SK-N-SH (cell line): ENCODE results near the gene S100A7. TPM values are rescaled to one million over a fixed set of nuclear protein-coding genes. Genes with fewer than 3 reads are reported as not detected.

Experiments used
- CTCF ChIA-PET: fragments of 300-600, 350-600 bp; formaldehyde crosslinking; extraction: SDS; loops from one replicate; lab custom pipeline; 2021; lab: Yijun Ruan, JAX
- POLR2A ChIA-PET: fragments of 350-600 bp; sonication (Branson Sonifier 250); formaldehyde crosslinking; extraction: SDS; loops from one replicate; lab custom pipeline; 2020; ENCODE audit warnings: antibody characterized with exemption, inconsistent platforms; lab: Yijun Ruan, JAX
- DNase-seq: peaks from one replicate; pipeline ENCODE4 v3.0.0; 2012
- H2AFZ ChIP-seq: fragments of 200-600 bp; sonication (generic); 2 replicates; pipeline ENCODE4 v1.8.1; 2016; ENCODE audit warnings: antibody characterized with exemption, mild to moderate bottlenecking, low read depth
- H3F3A ChIP-seq: fragments of 200-600 bp; sonication (generic); replicated peaks from 2 replicates; pipeline ENCODE3; 2016; ENCODE audit warnings: antibody characterized with exemption, mild to moderate bottlenecking; ENCODE audit not compliant: insufficient read depth
- H3K27ac ChIP-seq, 2 experiments: fragments of 200-500 bp in 1 of 2; fragments of 200-600 bp in 1 of 2; sonication (Bioruptor generic) in 1 of 2; sonication (generic), shearing (Covaris generic) in 1 of 2; 2 replicates each; pipeline versions ENCODE4 v1.5.1 to v1.6.1; 2014 to 2016; ENCODE audit warnings: low read depth in 2 of 2, inconsistent platforms in 1 of 2, low read length in 1 of 2, mild to moderate bottlenecking in 1 of 2, mixed read lengths in 1 of 2
- H3K27me3 ChIP-seq: fragments of 200-600 bp; sonication (generic), shearing (Covaris generic); 2 replicates; pipeline ENCODE4 v1.6.1; 2016; ENCODE audit warnings: mixed run types; ENCODE audit not compliant: insufficient read depth
- H3K36me3 ChIP-seq, 2 experiments: fragments of 200-500 bp in 1 of 2; fragments of 200-600 bp in 1 of 2; sonication (Bioruptor generic) in 1 of 2; sonication (generic) in 1 of 2; replicated peaks in 1 of 2; 2 replicates each; pipeline versions ENCODE3 to v1.5.1; 2014 to 2016; ENCODE audit warnings: low read length in 1 of 2, mild to moderate bottlenecking in 1 of 2; ENCODE audit not compliant: insufficient read depth in 2 of 2, control insufficient read depth in 1 of 2
- H3K4me1 ChIP-seq, 2 experiments: fragments of 200-500 bp in 1 of 2; fragments of 200-600 bp in 1 of 2; sonication (Bioruptor generic) in 1 of 2; sonication (generic), shearing (Covaris generic) in 1 of 2; 2 replicates each; pipeline versions ENCODE4 v1.5.1 to v1.6.1; 2014 to 2016; ENCODE audit warnings: low read depth in 1 of 2, low read length in 1 of 2, mixed run types in 1 of 2; ENCODE audit not compliant: insufficient read depth in 2 of 2, control insufficient read depth in 1 of 2
- H3K4me2 ChIP-seq: fragments of 200-600 bp; sonication (generic), shearing (Covaris generic); 2 replicates; pipeline ENCODE4 v1.6.1; 2017; ENCODE audit warnings: mixed run types
- H3K4me3 ChIP-seq, 2 experiments: fragments of 200-500 bp in 1 of 2; fragments of 200-600 bp in 1 of 2; sonication (Bioruptor generic) in 1 of 2; sonication (generic), shearing (Covaris generic) in 1 of 2; 2 replicates each; pipeline versions ENCODE4 v1.5.1 to v1.8.1; 2014 to 2016; ENCODE audit warnings: low read depth in 2 of 2, inconsistent platforms in 1 of 2, low read length in 1 of 2, mild to moderate bottlenecking in 1 of 2, mixed read lengths in 1 of 2, moderate library complexity in 1 of 2
- H3K79me2 ChIP-seq: fragments of 200-600 bp; sonication (generic); 2 replicates; pipeline ENCODE4 v1.8.1; 2017; ENCODE audit warnings: mild to moderate bottlenecking; ENCODE audit not compliant: insufficient read depth
- H3K9ac ChIP-seq: fragments of 200-600 bp; sonication (generic); 2 replicates; pipeline ENCODE4 v1.6.1; 2017; ENCODE audit warnings: mixed run types
- H3K9me2 ChIP-seq: fragments of 200-600 bp; sonication (generic); 2 replicates; pipeline ENCODE4 v1.6.1; 2017; ENCODE audit warnings: mixed run types
- H3K9me3 ChIP-seq: fragments of 200-600 bp; sonication (generic); 2 replicates; pipeline ENCODE4 v1.6.1; 2017; ENCODE audit warnings: mixed run types, mild to moderate bottlenecking, moderate library complexity
- H4K20me1 ChIP-seq: fragments of 200-600 bp; sonication (generic); 2 replicates; pipeline ENCODE4 v1.6.1; 2017; ENCODE audit warnings: mild to moderate bottlenecking, mixed run types; ENCODE audit not compliant: insufficient read depth
- CHD2 ChIP-seq: fragments of 150-350 bp; IDR thresholded peaks from 2 replicates; pipeline ENCODE4 v1.6.1; 2018; ENCODE audit warnings: low read length; ENCODE audit not compliant: partially characterized antibody
- EP300 ChIP-seq, 2 experiments: IDR thresholded peaks; 2 replicates each; pipeline versions ENCODE4 v1.4.0 to v1.6.1; 2012; ENCODE audit warnings: borderline replicate concordance in 1 of 2, low read depth in 1 of 2, low read length in 1 of 2
- EZH2phosphoT487 ChIP-seq: fragments of 200-600 bp; sonication (generic); IDR thresholded peaks from 2 replicates; pipeline ENCODE4 v1.6.1; 2017; ENCODE audit warnings: low read depth, mixed run types, mild to moderate bottlenecking, antibody characterized with exemption, moderate library complexity, borderline replicate concordance
- FOSL2 ChIP-seq: IDR thresholded peaks from 2 replicates; pipeline ENCODE4 v1.4.0; 2012; ENCODE audit warnings: low read depth, mild to moderate bottlenecking, moderate library complexity, borderline replicate concordance
- FOXJ3 ChIP-seq: sonication (generic); formaldehyde crosslinking; IDR thresholded peaks from 2 replicates; pipeline ENCODE4 v1.5.1; 2020; ENCODE audit warnings: mild to moderate bottlenecking, missing genetic modification reagents
- FOXM1 ChIP-seq: IDR thresholded peaks from 2 replicates; pipeline ENCODE4 v1.4.0; 2012; ENCODE audit warnings: low read depth, mild to moderate bottlenecking
- GABPA ChIP-seq: IDR thresholded peaks from 2 replicates; pipeline ENCODE4 v1.4.0; 2012; ENCODE audit warnings: low read depth, mild to moderate bottlenecking
- GATA2 ChIP-seq: sonication (generic); formaldehyde crosslinking; IDR thresholded peaks from 2 replicates; pipeline ENCODE4 v1.5.0; 2020; ENCODE audit warnings: mild to moderate bottlenecking, missing genetic modification reagents
- JUND ChIP-seq: IDR thresholded peaks from 2 replicates; pipeline ENCODE4 v1.4.0; 2012
- MEF2A ChIP-seq: IDR thresholded peaks from 2 replicates; pipeline ENCODE4 v1.4.0; 2012; ENCODE audit warnings: low read depth, borderline replicate concordance
- MXI1 ChIP-seq: IDR thresholded peaks from 2 replicates; pipeline ENCODE4 v1.6.1; 2012; ENCODE audit warnings: mild to moderate bottlenecking, low read depth, low read length, improper control_type of control experiment
- NFIC ChIP-seq: IDR thresholded peaks from 2 replicates; pipeline ENCODE4 v1.4.0; 2012; ENCODE audit warnings: borderline replicate concordance
- POLR2AphosphoS5 ChIP-seq: IDR thresholded peaks from 2 replicates; pipeline ENCODE4 v1.6.1; 2012; ENCODE audit warnings: low read depth, low read length
- RAD21 ChIP-seq: IDR thresholded peaks from 2 replicates; pipeline ENCODE4 v1.6.1; 2012; ENCODE audit warnings: mild to moderate bottlenecking, low read length
- RCOR1 ChIP-seq: fragments of 150-350 bp; IDR thresholded peaks from 2 replicates; pipeline ENCODE4 v1.6.1; 2017; ENCODE audit warnings: antibody characterized with exemption, low read length
- RFX5 ChIP-seq: IDR thresholded peaks from 2 replicates; pipeline ENCODE4 v1.6.1; 2012; ENCODE audit warnings: mild to moderate bottlenecking, improper control_type of control experiment, low read length
- RXRA ChIP-seq: IDR thresholded peaks from 2 replicates; pipeline ENCODE4 v1.4.0; 2012; ENCODE audit warnings: low read depth, mild to moderate bottlenecking, borderline replicate concordance
- SIN3A ChIP-seq: IDR thresholded peaks from 2 replicates; pipeline ENCODE4 v1.6.1; 2012; ENCODE audit warnings: low read depth, mild to moderate bottlenecking, low read length, moderate library complexity, borderline replicate concordance
- SMC3 ChIP-seq: IDR thresholded peaks from 2 replicates; pipeline ENCODE4 v1.6.1; 2012; ENCODE audit warnings: low read depth, low read length, improper control_type of control experiment
- TEAD4 ChIP-seq: IDR thresholded peaks from 2 replicates; pipeline ENCODE4 v1.4.0; 2012; ENCODE audit warnings: mild to moderate bottlenecking, borderline replicate concordance; ENCODE audit not compliant: insufficient read depth
- USF1 ChIP-seq: IDR thresholded peaks from 2 replicates; pipeline ENCODE4 v1.4.0; 2012; ENCODE audit warnings: low read depth, borderline replicate concordance
- YY1 ChIP-seq: IDR thresholded peaks from 2 replicates; pipeline ENCODE4 v1.4.0; 2012; ENCODE audit warnings: low read depth, mild to moderate bottlenecking
- WGBS: methylation state at CpG from one replicate; pipeline ENCODE4 v1.1.6; 2017; ENCODE audit warnings: low lambda C conversion rate; 5-methylcytosine and 5-hydroxymethylcytosine counted together
- polyA plus RNA-seq, 3 experiments: library from polyadenylated mRNA; depleted of rRNA; stranded (reverse); fragments of >200 nt; gene quantifications; 2 replicates each; pipeline ENCODE4 v1.2.3, GENCODE V29; 2012
- TF ChIP-seq, protein P1 (sequence below): IDR thresholded peaks from 2 replicates; pipeline ENCODE4 v1.6.1; 2012; ENCODE audit warnings: mild to moderate bottlenecking, low read depth, low read length, moderate library complexity
- TF ChIP-seq, protein P2 (sequence below): IDR thresholded peaks from 2 replicates; pipeline ENCODE4 v1.4.0; 2012; ENCODE audit warnings: low read depth
- TF ChIP-seq, protein P3 (sequence below): IDR thresholded peaks from 2 replicates; pipeline ENCODE4 v1.4.0; 2012; ENCODE audit warnings: low read depth, borderline replicate concordance

Gene S100A7
- polyA plus RNA-seq, 1 of the 3 experiments (the other 2 are of a cell fraction): not detected

DNA sequence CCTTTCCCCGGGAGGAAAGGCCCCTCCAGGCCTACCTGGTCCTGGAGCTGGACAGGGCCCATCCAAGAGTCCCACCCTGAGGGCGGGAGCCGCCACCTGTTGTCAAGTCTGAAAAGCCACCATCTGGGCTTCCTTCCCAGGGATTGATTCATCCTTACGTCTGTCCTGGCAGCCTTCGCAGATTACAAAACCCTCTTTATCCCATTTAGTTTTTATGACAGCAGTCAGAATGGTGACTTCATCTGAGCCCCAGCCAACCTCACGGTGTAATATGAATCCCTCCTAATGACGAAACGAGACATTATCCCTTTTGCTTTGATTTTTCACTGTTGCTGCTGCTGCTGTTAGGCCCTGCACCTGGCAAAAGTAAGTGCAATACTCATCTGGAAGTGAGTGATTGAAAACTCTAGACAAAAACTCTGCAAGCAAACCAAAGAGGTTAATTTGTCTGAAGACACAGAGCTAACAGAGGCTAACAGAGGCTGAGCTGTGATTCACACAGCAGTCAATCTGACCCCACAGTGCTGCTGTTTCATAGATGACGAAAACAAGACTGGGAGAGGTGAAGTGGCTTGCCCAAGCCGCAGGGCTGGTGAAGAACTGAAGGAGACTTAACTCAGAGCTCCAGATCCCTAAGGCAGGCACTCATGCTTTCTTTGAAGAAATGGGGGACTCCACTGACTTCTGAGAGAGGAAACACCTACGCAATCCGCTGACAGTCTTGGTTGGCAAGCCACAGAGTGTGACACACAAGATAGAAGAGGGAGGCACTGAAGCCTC is 30.0 kb upstream of the S100A7 start:
- H3K9me3 ChIP-seq: no peaks in the 10 kb centered on the region
- H4K20me1 ChIP-seq: no peaks in the 10 kb centered on the region
- ChIA-PET POLR2A (no interaction called here), CTCF (interaction anchor here (1.0 to 16.0 kb wide), 3 partner anchors 22 to 137 kb away, joined by 4 to 336 read pairs (median 5); partner anchors contain the start of genes PGLYRP4 and S100A9)
- peak overlapping the region; percentile 19; the same call in 1 of the 2 replicates for H3K9ac ChIP-seq
- H3K9me2 ChIP-seq: no peaks in the 10 kb centered on the region
- no peak overlapping the region for H3K4me3 ChIP-seq
- H2AFZ ChIP-seq: no peak overlapping the region; the same call in 1 of the 2 replicates
- no peaks in the 10 kb centered on the region for H3K79me2 ChIP-seq
- H3K36me3 ChIP-seq: no peaks in the 10 kb centered on the region
- peaks cover 17 to 18% of the 10 kb centered on the region in 2 experiments; a peak in 3 of 4 replicates for H3K4me1 ChIP-seq
- H3K27me3 ChIP-seq: peaks cover 3% of the 10 kb centered on the region; the same call in 1 of the 2 replicates
- 17% methylated on average over 12 of the region's 12 CpGs for WGBS
- H3F3A ChIP-seq: peaks cover 15% of the 10 kb centered on the region
- H3K4me2 ChIP-seq: peak overlapping the region; percentile 59
- no peak for DNase-seq
- peak overlapping the region in 1 of 2 experiments; percentile 70; a peak in 2 of 4 replicates for H3K27ac ChIP-seq
- peak; percentile 72 for TF ChIP-seq FOSL2
- TF ChIP-seq EZH2phosphoT487: no peak
- no peak for TF ChIP-seq FOXM1
- no peak for TF ChIP-seq USF1
- no peak for TF ChIP-seq MEF2A
- TF ChIP-seq CHD2: no peak
- TF ChIP-seq RFX5: no peak
- TF ChIP-seq FOXJ3 (CRISPR knock-in tag): no peak
- TF ChIP-seq JUND: peak; percentile 63; the same call in 1 of the 2 replicates
- TF ChIP-seq YY1: no peak
- TF ChIP-seq MXI1: no peak
- TF ChIP-seq POLR2AphosphoS5: peak; percentile 24; the same call in 1 of the 2 replicates
- TF ChIP-seq SMC3: no peak
- no peak for TF ChIP-seq GABPA
- peak; percentile 92 for TF ChIP-seq NFIC
- TF ChIP-seq RAD21: no peak
- TF ChIP-seq TEAD4: 0 out of 2 replicates have a peak, but pooled peaks have one; percentile 16
- TF ChIP-seq EP300 (IDR thresholded peaks at IDR 0.05; ENCODE audit: borderline replicate concordance in 1 of 2, low read depth in 1 of 2, low read length in 1 of 2): peak in 1 of 2 experiments; percentile 64; a peak in 1 of 4 replicates
- TF ChIP-seq, protein P1, sequence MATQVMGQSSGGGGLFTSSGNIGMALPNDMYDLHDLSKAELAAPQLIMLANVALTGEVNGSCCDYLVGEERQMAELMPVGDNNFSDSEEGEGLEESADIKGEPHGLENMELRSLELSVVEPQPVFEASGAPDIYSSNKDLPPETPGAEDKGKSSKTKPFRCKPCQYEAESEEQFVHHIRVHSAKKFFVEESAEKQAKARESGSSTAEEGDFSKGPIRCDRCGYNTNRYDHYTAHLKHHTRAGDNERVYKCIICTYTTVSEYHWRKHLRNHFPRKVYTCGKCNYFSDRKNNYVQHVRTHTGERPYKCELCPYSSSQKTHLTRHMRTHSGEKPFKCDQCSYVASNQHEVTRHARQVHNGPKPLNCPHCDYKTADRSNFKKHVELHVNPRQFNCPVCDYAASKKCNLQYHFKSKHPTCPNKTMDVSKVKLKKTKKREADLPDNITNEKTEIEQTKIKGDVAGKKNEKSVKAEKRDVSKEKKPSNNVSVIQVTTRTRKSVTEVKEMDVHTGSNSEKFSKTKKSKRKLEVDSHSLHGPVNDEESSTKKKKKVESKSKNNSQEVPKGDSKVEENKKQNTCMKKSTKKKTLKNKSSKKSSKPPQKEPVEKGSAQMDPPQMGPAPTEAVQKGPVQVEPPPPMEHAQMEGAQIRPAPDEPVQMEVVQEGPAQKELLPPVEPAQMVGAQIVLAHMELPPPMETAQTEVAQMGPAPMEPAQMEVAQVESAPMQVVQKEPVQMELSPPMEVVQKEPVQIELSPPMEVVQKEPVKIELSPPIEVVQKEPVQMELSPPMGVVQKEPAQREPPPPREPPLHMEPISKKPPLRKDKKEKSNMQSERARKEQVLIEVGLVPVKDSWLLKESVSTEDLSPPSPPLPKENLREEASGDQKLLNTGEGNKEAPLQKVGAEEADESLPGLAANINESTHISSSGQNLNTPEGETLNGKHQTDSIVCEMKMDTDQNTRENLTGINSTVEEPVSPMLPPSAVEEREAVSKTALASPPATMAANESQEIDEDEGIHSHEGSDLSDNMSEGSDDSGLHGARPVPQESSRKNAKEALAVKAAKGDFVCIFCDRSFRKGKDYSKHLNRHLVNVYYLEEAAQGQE: 0 out of 2 replicates have a peak, but pooled peaks have one; percentile 10
- no peak for TF ChIP-seq SIN3A
- TF ChIP-seq RCOR1: no peak
- TF ChIP-seq GATA2 (CRISPR knock-in tag): no peak
- TF ChIP-seq, protein P2, sequence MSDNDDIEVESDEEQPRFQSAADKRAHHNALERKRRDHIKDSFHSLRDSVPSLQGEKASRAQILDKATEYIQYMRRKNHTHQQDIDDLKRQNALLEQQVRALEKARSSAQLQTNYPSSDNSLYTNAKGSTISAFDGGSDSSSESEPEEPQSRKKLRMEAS: peak; percentile 74
- TF ChIP-seq, protein P3, sequence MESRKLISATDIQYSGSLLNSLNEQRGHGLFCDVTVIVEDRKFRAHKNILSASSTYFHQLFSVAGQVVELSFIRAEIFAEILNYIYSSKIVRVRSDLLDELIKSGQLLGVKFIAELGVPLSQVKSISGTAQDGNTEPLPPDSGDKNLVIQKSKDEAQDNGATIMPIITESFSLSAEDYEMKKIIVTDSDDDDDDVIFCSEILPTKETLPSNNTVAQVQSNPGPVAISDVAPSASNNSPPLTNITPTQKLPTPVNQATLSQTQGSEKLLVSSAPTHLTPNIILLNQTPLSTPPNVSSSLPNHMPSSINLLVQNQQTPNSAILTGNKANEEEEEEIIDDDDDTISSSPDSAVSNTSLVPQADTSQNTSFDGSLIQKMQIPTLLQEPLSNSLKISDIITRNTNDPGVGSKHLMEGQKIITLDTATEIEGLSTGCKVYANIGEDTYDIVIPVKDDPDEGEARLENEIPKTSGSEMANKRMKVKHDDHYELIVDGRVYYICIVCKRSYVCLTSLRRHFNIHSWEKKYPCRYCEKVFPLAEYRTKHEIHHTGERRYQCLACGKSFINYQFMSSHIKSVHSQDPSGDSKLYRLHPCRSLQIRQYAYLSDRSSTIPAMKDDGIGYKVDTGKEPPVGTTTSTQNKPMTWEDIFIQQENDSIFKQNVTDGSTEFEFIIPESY: peak; percentile 68; the same call in 1 of the 2 replicates
- peak; percentile 39; the same call in 1 of the 2 replicates for TF ChIP-seq RXRA
